SK-N-SH (cell line): ENCODE results near the gene TSPAN13. TPM values are rescaled to one million over a fixed set of nuclear protein-coding genes. Genes with fewer than 3 reads are reported as not detected.
A peak's percentile ranks its signal among the peaks of the same experiment; 100 is the strongest.

Experiments used
- CTCF ChIA-PET: fragments of 300-600, 350-600 bp; formaldehyde crosslinking; extraction: SDS; loops from one replicate; lab custom pipeline; 2021; lab: Yijun Ruan, JAX
- POLR2A ChIA-PET: fragments of 350-600 bp; sonication (Branson Sonifier 250); formaldehyde crosslinking; extraction: SDS; loops from one replicate; lab custom pipeline; 2020; ENCODE audit warnings: antibody characterized with exemption, inconsistent platforms; lab: Yijun Ruan, JAX
- DNase-seq: peaks from one replicate; pipeline ENCODE4 v3.0.0; 2012
- H2AFZ ChIP-seq: fragments of 200-600 bp; sonication (generic); 2 replicates; pipeline ENCODE4 v1.8.1; 2016; ENCODE audit warnings: antibody characterized with exemption, mild to moderate bottlenecking, low read depth
- H3F3A ChIP-seq: fragments of 200-600 bp; sonication (generic); replicated peaks from 2 replicates; pipeline ENCODE3; 2016; ENCODE audit warnings: antibody characterized with exemption, mild to moderate bottlenecking; ENCODE audit not compliant: insufficient read depth
- H3K27ac ChIP-seq, 2 experiments: fragments of 200-500 bp in 1 of 2; fragments of 200-600 bp in 1 of 2; sonication (Bioruptor generic) in 1 of 2; sonication (generic), shearing (Covaris generic) in 1 of 2; 2 replicates each; pipeline versions ENCODE4 v1.5.1 to v1.6.1; 2014 to 2016; ENCODE audit warnings: low read depth in 2 of 2, inconsistent platforms in 1 of 2, low read length in 1 of 2, mild to moderate bottlenecking in 1 of 2, mixed read lengths in 1 of 2
- H3K27me3 ChIP-seq: fragments of 200-600 bp; sonication (generic), shearing (Covaris generic); 2 replicates; pipeline ENCODE4 v1.6.1; 2016; ENCODE audit warnings: mixed run types; ENCODE audit not compliant: insufficient read depth
- H3K36me3 ChIP-seq, 2 experiments: fragments of 200-500 bp in 1 of 2; fragments of 200-600 bp in 1 of 2; sonication (Bioruptor generic) in 1 of 2; sonication (generic) in 1 of 2; replicated peaks in 1 of 2; 2 replicates each; pipeline versions ENCODE3 to v1.5.1; 2014 to 2016; ENCODE audit warnings: low read length in 1 of 2, mild to moderate bottlenecking in 1 of 2; ENCODE audit not compliant: insufficient read depth in 2 of 2, control insufficient read depth in 1 of 2
- H3K4me1 ChIP-seq, 2 experiments: fragments of 200-500 bp in 1 of 2; fragments of 200-600 bp in 1 of 2; sonication (Bioruptor generic) in 1 of 2; sonication (generic), shearing (Covaris generic) in 1 of 2; 2 replicates each; pipeline versions ENCODE4 v1.5.1 to v1.6.1; 2014 to 2016; ENCODE audit warnings: low read depth in 1 of 2, low read length in 1 of 2, mixed run types in 1 of 2; ENCODE audit not compliant: insufficient read depth in 2 of 2, control insufficient read depth in 1 of 2
- H3K4me2 ChIP-seq: fragments of 200-600 bp; sonication (generic), shearing (Covaris generic); 2 replicates; pipeline ENCODE4 v1.6.1; 2017; ENCODE audit warnings: mixed run types
- H3K4me3 ChIP-seq, 2 experiments: fragments of 200-500 bp in 1 of 2; fragments of 200-600 bp in 1 of 2; sonication (Bioruptor generic) in 1 of 2; sonication (generic), shearing (Covaris generic) in 1 of 2; 2 replicates each; pipeline versions ENCODE4 v1.5.1 to v1.8.1; 2014 to 2016; ENCODE audit warnings: low read depth in 2 of 2, inconsistent platforms in 1 of 2, low read length in 1 of 2, mild to moderate bottlenecking in 1 of 2, mixed read lengths in 1 of 2, moderate library complexity in 1 of 2
- H3K79me2 ChIP-seq: fragments of 200-600 bp; sonication (generic); 2 replicates; pipeline ENCODE4 v1.8.1; 2017; ENCODE audit warnings: mild to moderate bottlenecking; ENCODE audit not compliant: insufficient read depth
- H3K9ac ChIP-seq: fragments of 200-600 bp; sonication (generic); 2 replicates; pipeline ENCODE4 v1.6.1; 2017; ENCODE audit warnings: mixed run types
- H3K9me2 ChIP-seq: fragments of 200-600 bp; sonication (generic); 2 replicates; pipeline ENCODE4 v1.6.1; 2017; ENCODE audit warnings: mixed run types
- H3K9me3 ChIP-seq: fragments of 200-600 bp; sonication (generic); 2 replicates; pipeline ENCODE4 v1.6.1; 2017; ENCODE audit warnings: mixed run types, mild to moderate bottlenecking, moderate library complexity
- H4K20me1 ChIP-seq: fragments of 200-600 bp; sonication (generic); 2 replicates; pipeline ENCODE4 v1.6.1; 2017; ENCODE audit warnings: mild to moderate bottlenecking, mixed run types; ENCODE audit not compliant: insufficient read depth
- CHD2 ChIP-seq: fragments of 150-350 bp; IDR thresholded peaks from 2 replicates; pipeline ENCODE4 v1.6.1; 2018; ENCODE audit warnings: low read length; ENCODE audit not compliant: partially characterized antibody
- ELF1 ChIP-seq: IDR thresholded peaks from 2 replicates; pipeline ENCODE4 v1.4.0; 2012
- EP300 ChIP-seq, 2 experiments: IDR thresholded peaks; 2 replicates each; pipeline versions ENCODE4 v1.4.0 to v1.6.1; 2012; ENCODE audit warnings: borderline replicate concordance in 1 of 2, low read depth in 1 of 2, low read length in 1 of 2
- EZH2phosphoT487 ChIP-seq: fragments of 200-600 bp; sonication (generic); IDR thresholded peaks from 2 replicates; pipeline ENCODE4 v1.6.1; 2017; ENCODE audit warnings: low read depth, mixed run types, mild to moderate bottlenecking, antibody characterized with exemption, moderate library complexity, borderline replicate concordance
- FOSL2 ChIP-seq: IDR thresholded peaks from 2 replicates; pipeline ENCODE4 v1.4.0; 2012; ENCODE audit warnings: low read depth, mild to moderate bottlenecking, moderate library complexity, borderline replicate concordance
- FOXJ3 ChIP-seq: sonication (generic); formaldehyde crosslinking; IDR thresholded peaks from 2 replicates; pipeline ENCODE4 v1.5.1; 2020; ENCODE audit warnings: mild to moderate bottlenecking, missing genetic modification reagents
- GABPA ChIP-seq: IDR thresholded peaks from 2 replicates; pipeline ENCODE4 v1.4.0; 2012; ENCODE audit warnings: low read depth, mild to moderate bottlenecking
- GATA2 ChIP-seq: sonication (generic); formaldehyde crosslinking; IDR thresholded peaks from 2 replicates; pipeline ENCODE4 v1.5.0; 2020; ENCODE audit warnings: mild to moderate bottlenecking, missing genetic modification reagents
- IRF3 ChIP-seq: fragments of 150-350 bp; IDR thresholded peaks from 2 replicates; pipeline ENCODE4 v1.6.1; 2016; ENCODE audit warnings: mild to moderate bottlenecking, low read depth, low read length
- MAX ChIP-seq: IDR thresholded peaks from 2 replicates; pipeline ENCODE4 v1.4.0; 2012; ENCODE audit warnings: low read depth
- MEF2A ChIP-seq: IDR thresholded peaks from 2 replicates; pipeline ENCODE4 v1.4.0; 2012; ENCODE audit warnings: low read depth, borderline replicate concordance
- MXI1 ChIP-seq: IDR thresholded peaks from 2 replicates; pipeline ENCODE4 v1.6.1; 2012; ENCODE audit warnings: mild to moderate bottlenecking, low read depth, low read length, improper control_type of control experiment
- NFIC ChIP-seq: IDR thresholded peaks from 2 replicates; pipeline ENCODE4 v1.4.0; 2012; ENCODE audit warnings: borderline replicate concordance
- NRF1 ChIP-seq: IDR thresholded peaks from 2 replicates; pipeline ENCODE4 v1.6.1; 2012; ENCODE audit warnings: low read depth, mild to moderate bottlenecking, low read length
- PBX3 ChIP-seq: IDR thresholded peaks from 2 replicates; pipeline ENCODE4; 2012
- POLR2AphosphoS5 ChIP-seq: IDR thresholded peaks from 2 replicates; pipeline ENCODE4 v1.6.1; 2012; ENCODE audit warnings: low read depth, low read length
- RAD21 ChIP-seq: IDR thresholded peaks from 2 replicates; pipeline ENCODE4 v1.6.1; 2012; ENCODE audit warnings: mild to moderate bottlenecking, low read length
- RCOR1 ChIP-seq: fragments of 150-350 bp; IDR thresholded peaks from 2 replicates; pipeline ENCODE4 v1.6.1; 2017; ENCODE audit warnings: antibody characterized with exemption, low read length
- REST ChIP-seq: IDR thresholded peaks from 2 replicates; pipeline ENCODE4 v1.6.1; 2012; ENCODE audit warnings: mild to moderate bottlenecking, low read depth, low read length, moderate library complexity
- RXRA ChIP-seq: IDR thresholded peaks from 2 replicates; pipeline ENCODE4 v1.4.0; 2012; ENCODE audit warnings: low read depth, mild to moderate bottlenecking, borderline replicate concordance
- SMC3 ChIP-seq: IDR thresholded peaks from 2 replicates; pipeline ENCODE4 v1.6.1; 2012; ENCODE audit warnings: low read depth, low read length, improper control_type of control experiment
- TAF1 ChIP-seq: IDR thresholded peaks from 2 replicates; pipeline ENCODE4 v1.6.1; 2012; ENCODE audit warnings: low read depth, mild to moderate bottlenecking, low read length, moderate library complexity, borderline replicate concordance
- TCF12 ChIP-seq: IDR thresholded peaks from 2 replicates; pipeline ENCODE4 v1.4.0; 2012
- USF1 ChIP-seq: IDR thresholded peaks from 2 replicates; pipeline ENCODE4 v1.4.0; 2012; ENCODE audit warnings: low read depth, borderline replicate concordance
- ZBTB33 ChIP-seq: IDR thresholded peaks from 2 replicates; pipeline ENCODE4 v1.4.0; 2012; ENCODE audit warnings: low read depth, borderline replicate concordance
- WGBS: methylation state at CpG from one replicate; pipeline ENCODE4 v1.1.6; 2017; ENCODE audit warnings: low lambda C conversion rate; 5-methylcytosine and 5-hydroxymethylcytosine counted together
- polyA plus RNA-seq, 3 experiments: library from polyadenylated mRNA; depleted of rRNA; stranded (reverse); fragments of >200 nt; gene quantifications; 2 replicates each; pipeline ENCODE4 v1.2.3, GENCODE V29; 2012

TSPAN13 gene
- polyA plus RNA-seq, 1 of the 3 experiments (the other 2 are of a cell fraction), result 0.26 TPM

GRCh38 chr7:16739863-16740622 is 13.5 kb upstream of the TSPAN13 start:
- CTCF ChIA-PET, result no interaction called here
- no peak overlapping the region for H3K4me2 ChIP-seq
- peak; percentile 50; the same call in 1 of the 2 replicates for TF ChIP-seq TCF12
- no peak for TF ChIP-seq NRF1
- TF ChIP-seq PBX3, result no peak
- no peak for TF ChIP-seq RAD21
- no peak for TF ChIP-seq RXRA
- no peak for TF ChIP-seq CHD2
- no peak for TF ChIP-seq SMC3
- TF ChIP-seq ZBTB33, result no peak
- no peak for TF ChIP-seq POLR2AphosphoS5
- TF ChIP-seq GATA2 (CRISPR knock-in tag), result no peak
- 0 out of 2 replicates have a peak, but pooled peaks have one; percentile 6 for TF ChIP-seq NFIC
- no peak for TF ChIP-seq MEF2A
- TF ChIP-seq EZH2phosphoT487, result no peak
- no peak for TF ChIP-seq MXI1
- TF ChIP-seq RCOR1, result no peak
- TF ChIP-seq TAF1, result no peak
- no peak for TF ChIP-seq REST
- no peak for TF ChIP-seq FOXJ3 (CRISPR knock-in tag)
- TF ChIP-seq ELF1, result no peak
- peak; percentile 88 for TF ChIP-seq MAX
- peak; percentile 37; the same call in 1 of the 2 replicates for TF ChIP-seq USF1
- TF ChIP-seq FOSL2, result peak; percentile 65; the same call in 1 of the 2 replicates
- TF ChIP-seq GABPA, result no peak
- TF ChIP-seq EP300 (IDR thresholded peaks at IDR 0.05; ENCODE audit: borderline replicate concordance in 1 of 2, low read depth in 1 of 2, low read length in 1 of 2), result no peak
- no peak for TF ChIP-seq IRF3

More at GRCh38 chr7:16739863-16740622, 13.5 kb upstream of the TSPAN13 start:
- no peaks in the 10 kb centered on the region for H4K20me1 ChIP-seq
- WGBS, result 31% methylated on average over 6 of the region's 6 CpGs
- H3K27me3 ChIP-seq, result no peaks in the 10 kb centered on the region
- H2AFZ ChIP-seq, result no peak overlapping the region
- H3K36me3 ChIP-seq, result no peaks in the 10 kb centered on the region
- H3F3A ChIP-seq, result peaks cover 5% of the 10 kb centered on the region
- H3K79me2 ChIP-seq, result no peaks in the 10 kb centered on the region
- DNase-seq, result no peak
- H3K27ac ChIP-seq, result peak overlapping the region in 1 of 2 experiments; percentile 39; a peak in 2 of 4 replicates
- no peak overlapping the region for H3K9ac ChIP-seq
- POLR2A ChIA-PET, result no interaction called here
- no peaks in the 10 kb centered on the region for H3K9me2 ChIP-seq
- H3K9me3 ChIP-seq, result no peaks in the 10 kb centered on the region
- H3K4me3 ChIP-seq, result no peak overlapping the region
- peaks cover 4 to 11% of the 10 kb centered on the region in 2 experiments; a peak in 3 of 4 replicates for H3K4me1 ChIP-seq
